ENCODE data around the gene COMMD4.
"Not testable (repeated sequence)": the region's sequence is repeated elsewhere in the genome, so short reads cannot be mapped to it uniquely, and the experiment has no call there.

The COMMD4 gene

DNA sequence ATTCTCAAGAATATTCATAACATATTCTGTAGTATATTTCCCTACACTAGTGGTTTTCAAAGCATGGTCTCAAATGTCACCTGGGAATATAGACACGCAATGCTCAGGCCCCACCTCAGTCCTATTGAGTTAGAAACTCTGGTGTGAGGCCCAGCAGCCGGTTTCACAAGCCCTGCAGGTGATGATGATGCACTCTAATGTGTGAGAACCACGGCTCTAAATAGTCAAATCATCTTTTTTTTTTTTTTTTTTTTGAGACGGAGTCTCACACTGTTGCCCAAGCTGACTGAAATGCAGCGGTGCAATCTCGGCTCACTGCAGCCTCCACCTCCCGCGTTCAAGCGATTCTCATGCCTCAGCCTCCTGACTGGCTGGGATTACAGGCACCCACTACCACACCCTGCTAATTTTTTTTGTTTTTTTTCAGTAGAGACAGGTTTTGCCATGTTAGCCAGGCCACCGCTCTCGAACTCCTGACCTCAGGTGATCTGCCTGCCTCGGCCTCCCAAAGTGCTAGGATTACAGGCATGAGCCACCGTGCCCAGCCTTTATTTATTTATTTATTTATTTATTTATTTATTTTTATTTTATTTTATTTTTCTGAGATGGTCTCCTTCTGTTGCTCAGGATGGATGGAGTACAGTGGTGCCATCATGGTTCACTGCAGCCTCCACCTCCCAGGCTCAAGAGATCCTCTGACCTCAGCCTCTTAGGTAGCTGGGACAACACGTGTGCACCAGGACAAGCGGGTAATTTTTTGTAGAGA lies 2.0 kb upstream of the COMMD4 start:
- not testable (repeated sequence) for DNase-seq

DNA sequence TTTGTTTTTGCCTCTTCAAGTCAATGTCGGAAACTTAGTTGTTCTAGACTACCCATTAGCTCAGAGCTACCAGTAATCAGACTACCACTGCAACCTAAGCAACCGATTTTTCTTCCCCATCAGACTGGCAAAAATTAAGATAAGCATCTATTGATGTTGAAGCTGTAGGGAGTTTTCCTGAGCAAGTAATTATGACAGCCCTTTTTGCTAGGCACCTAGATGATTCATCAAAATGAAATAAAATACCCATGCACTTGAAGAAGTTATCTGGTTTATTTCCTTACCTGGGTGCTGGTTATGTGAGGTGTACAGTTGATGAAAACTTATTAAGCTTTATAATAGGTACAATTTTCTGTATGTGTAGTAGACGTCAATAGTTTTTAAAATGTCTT lies 554 bp upstream of the COMMD4 start:
- DNase-seq, result no peak

DNA sequence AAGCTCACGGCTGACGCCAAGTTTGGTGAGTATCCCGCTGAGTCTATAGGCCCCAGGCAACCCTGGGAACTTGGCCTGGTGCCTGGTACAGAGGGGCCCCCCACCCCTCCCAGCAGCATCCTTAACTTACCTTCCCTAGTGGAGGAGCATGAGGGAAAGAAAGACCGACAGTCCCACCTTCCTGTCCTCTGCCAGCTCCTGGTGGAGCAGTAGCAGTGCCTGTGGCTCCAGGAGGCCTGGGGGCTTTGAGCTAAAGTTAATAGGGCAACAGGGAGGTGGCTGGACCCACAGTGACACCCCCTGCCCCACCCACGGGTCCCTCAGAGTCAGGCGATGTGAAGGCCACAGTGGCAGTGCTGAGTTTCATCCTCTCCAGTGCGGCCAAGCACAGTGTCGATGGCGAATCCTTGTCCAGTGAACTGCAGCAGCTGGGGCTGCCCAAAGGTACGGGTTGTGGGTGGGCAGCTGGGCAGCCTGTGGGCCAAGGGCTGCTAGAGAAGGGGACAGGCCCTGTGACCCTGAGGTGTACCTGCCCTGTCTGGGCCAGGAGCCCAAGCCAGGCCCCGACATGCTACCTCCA lies 2.9 kb downstream of the COMMD4 start:
- DNase-seq, result no peak

DNA sequence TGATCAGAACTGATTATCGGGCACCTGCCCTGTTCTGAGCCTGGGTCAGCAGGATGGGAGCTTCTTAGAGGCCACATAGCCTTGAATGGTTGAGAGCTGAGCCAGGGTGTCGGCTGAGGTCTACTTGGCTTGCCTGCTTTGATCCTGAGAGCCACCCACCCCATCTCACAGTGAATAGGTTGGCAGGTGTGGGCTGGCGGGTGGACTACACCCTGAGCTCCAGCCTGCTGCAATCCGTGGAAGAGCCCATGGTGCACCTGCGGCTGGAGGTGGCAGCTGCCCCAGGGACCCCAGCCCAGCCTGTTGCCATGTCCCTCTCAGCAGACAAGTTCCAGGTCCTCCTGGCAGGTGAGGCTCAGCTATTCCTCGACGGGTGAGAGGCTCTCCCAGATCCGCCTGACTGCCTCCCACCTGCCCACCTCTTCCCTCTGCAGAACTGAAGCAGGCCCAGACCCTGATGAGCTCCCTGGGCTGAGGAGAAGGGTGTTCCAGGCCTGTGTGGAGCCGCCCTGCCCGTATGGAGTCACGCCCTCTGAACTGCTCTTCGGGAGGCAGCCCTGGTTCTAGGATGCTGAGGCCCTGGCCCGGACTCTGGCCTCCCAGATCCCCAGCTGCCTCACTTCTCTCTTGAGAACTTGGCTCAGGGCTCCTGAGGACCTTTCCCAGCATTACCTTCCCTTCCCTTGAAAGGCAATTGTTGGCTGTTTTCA lies 3.8 kb downstream of the COMMD4 start:
- DNase-seq, result no peak

DNA sequence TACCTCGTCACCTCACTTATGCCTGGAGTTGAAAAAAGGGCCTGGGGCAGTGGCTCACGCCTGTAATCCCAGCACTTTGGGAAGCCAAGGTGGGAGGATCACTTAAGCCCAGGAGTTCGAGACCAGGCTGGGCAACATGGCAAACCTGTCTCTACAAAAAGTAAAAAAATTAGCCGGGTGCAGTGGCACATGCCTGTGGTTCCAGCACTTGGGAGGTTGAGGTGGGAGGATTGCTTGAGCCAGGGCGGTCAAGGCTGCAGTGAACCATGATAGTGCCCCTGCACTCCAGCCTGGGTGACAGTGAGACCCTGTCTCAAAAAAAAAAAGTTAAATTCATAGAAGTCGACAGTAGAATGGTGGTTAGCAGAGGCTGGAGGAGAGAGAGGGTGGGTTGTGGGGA lies 6.4 kb downstream of the COMMD4 start:
- no peak for DNase-seq

DNA sequence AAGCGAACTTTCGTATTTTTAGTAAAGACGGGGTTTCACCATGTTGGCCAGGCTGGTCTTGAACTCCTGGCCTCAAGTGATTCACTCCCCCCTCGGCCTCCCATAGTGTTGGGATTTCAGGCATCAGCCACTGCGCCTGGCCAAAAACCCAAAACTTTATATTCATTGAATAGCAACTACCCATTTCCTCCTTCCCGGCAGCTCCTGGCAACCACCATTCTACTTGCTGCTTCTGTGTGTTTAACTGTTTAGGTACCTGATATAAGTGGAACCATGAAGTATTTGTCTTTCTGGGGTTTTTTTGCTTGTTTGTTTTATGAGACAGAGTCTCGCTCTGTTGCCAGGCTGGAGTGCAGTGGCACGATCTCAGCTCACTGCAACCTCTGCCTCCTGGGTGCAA lies 8.1 kb downstream of the COMMD4 start:
- not testable (repeated sequence) for DNase-seq

DNA sequence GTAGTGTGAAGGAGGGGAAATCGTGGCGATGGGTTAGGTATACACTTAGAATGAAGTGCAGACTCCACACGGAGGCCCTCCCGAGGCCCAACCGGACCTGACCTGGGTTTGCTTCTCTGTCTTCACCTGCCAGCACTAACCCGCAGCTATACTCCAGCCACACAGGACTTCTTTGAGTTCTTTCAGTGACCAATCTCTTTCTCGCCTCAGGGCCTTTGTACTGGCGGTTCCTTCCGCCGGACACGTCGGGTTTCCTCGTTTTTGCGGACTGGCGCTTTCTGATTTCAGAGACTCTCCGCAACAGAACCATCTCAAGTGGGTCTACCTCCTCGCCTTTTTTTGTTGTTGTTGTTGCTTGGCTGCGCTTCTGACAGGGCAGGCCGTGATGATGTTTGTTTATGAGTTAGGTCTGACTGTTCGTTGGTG lies 10.9 kb downstream of the COMMD4 start, which contains the start of gene NEIL1:
Gene NEIL1, plus strand, starts transcription at position 244 of the 426 bp plus-strand sequence. CDS start 1,867 bp downstream, outside the sequence.
- peak; percentile 36 for DNase-seq

DNA sequence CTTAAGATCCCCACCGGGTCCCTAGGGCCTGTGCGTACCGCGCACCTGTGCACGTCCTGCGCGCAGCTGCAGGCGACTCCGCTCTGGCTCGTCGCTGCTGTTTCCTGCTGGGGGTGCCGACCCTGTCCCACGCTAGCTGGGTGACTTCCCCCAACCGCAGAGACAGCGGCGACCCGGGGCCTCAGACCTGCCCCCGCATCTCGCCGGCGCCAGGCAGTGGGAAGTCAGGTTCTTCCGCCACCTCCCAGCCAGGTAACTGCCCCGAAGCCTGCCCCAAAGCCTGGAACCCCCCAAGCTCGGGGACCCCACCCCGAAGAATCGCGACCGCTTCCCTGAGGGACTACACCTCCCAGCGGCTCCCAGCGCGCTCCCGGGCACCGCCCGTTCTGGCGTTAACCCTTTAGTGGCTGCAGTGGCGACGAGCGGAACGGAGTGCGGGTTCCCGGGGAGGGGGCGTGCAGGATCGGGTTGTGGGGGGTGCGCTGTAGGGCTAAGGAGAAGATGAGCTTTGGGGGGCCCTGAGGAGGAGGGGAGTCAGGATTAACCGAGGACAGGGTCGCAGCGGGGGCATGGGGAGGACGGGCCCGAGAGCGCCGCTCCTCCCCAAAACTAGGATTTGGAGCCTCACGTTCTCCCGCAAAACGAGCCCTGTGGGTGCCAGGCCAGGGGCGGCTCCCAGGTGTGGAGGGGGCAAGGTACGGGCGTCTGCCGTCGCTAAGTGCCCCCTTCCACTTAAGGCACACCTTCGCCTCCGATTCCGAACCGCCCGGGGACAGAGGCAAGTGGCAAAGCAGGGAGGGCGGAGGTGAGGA lies 11.6 kb downstream of the COMMD4 start:
- DNase-seq, result peak; percentile 49

DNA sequence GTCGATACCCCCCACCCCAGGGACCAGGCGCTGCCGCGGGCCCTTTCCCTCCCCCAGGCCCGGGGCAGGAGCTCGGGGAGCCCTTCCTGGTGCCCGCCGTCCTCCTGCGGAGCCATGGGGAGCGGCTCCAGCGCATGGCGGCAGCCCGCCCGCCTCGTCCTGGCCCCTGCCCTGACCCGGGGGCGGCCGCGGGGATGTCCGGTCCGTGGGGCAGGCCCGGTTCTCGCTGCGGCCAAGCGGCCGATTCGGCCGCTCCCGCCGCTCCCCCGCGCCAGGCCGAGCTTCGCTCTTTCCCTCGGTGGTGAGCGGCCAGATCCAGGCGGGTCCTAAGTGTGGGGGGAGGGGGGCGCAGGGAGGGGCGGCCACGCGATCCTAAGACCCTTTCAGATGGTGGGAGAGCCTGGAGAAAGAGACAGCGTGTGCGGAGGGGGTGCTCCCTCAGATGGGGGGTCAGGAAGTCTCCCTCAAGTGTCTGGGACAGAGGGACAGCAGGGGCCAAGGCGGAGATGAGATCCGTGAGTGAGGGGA lies 12.2 kb downstream of the COMMD4 start:
- DNase-seq, result no peak

DNA sequence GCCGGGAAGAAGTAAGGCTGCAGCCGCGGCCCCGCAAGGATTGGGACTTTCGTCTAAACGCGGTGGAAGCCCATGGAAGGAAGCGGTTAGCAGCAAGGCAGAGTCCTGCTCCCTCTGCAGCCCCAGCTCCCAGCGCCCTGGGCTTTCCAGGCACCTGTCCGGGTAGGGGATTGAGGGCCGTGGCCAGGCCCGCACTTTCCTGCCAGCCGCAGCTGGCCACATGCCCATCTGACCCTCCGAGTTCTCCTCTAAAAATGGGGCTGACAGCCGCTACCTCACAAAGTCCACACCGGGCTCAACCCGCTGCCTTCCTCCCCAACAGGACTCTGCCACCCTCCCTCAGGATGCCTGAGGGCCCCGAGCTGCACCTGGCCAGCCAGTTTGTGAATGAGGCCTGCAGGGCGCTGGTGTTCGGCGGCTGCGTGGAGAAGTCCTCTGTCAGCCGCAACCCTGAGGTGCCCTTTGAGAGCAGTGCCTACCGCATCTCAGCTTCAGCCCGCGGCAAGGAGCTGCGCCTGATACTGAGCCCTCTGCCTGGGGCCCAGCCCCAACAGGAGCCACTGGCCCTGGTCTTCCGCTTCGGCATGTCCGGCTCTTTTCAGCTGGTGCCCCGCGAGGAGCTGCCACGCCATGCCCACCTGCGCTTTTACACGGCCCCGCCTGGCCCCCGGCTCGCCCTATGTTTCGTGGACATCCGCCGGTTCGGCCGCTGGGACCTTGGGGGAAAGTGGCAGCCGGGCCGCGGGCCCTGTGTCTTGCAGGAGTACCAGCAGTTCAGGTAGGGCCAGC lies 12.9 kb downstream of the COMMD4 start:
- peak; percentile 36 for DNase-seq

DNA sequence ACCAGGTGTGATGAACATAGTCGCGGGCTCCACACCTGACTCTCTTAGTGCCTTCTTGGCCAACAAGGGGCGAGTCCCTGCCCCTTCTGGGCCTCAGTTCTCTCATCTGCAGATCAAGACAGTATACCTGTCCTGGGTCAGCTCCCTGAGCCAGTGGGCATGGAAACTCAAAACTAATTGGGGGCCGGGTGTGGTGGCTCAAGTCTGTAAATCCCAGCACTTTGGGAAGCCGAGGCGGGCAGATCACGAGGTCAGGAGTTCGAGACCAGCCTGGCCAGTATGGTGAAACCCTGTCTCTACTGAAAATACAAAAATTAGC lies 13.4 kb downstream of the COMMD4 start:
- DNase-seq, result not testable (repeated sequence)

DNA sequence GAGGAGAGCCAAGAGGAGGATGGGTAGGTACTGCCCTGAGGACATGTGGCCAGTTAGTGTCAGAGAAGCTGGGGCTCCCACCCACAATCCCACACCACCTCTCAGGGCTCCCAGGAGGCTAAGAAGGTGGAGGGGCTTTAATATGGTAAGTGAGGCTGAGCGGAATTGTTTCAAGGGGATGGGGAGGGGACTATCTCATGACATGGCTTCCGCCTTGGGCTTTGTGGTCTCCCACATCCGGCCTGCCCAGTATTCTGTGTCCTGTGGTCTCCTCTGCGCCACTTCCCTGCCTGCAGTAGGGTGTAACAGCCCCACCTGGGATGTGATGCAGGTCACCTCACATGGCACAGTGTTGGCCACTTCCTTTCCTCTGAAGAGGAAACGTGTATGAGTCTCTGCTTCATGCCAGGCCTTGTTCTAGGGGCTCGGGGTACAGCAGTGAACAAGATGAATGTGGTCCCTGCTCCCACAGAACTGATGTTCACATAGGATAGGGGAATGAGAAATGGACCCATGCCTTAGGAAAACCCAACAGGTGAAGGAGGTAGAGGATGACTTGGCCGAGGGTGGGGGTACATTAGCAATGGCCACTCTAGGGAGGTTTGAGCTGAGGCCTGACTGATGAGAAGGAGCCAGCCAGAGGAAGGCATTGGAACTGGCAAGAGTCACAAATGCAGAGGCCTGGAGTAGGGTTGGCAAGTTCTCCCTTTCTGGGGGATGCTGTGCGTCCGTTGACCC lies 14.2 kb downstream of the COMMD4 start:
- no peak for DNase-seq

DNA sequence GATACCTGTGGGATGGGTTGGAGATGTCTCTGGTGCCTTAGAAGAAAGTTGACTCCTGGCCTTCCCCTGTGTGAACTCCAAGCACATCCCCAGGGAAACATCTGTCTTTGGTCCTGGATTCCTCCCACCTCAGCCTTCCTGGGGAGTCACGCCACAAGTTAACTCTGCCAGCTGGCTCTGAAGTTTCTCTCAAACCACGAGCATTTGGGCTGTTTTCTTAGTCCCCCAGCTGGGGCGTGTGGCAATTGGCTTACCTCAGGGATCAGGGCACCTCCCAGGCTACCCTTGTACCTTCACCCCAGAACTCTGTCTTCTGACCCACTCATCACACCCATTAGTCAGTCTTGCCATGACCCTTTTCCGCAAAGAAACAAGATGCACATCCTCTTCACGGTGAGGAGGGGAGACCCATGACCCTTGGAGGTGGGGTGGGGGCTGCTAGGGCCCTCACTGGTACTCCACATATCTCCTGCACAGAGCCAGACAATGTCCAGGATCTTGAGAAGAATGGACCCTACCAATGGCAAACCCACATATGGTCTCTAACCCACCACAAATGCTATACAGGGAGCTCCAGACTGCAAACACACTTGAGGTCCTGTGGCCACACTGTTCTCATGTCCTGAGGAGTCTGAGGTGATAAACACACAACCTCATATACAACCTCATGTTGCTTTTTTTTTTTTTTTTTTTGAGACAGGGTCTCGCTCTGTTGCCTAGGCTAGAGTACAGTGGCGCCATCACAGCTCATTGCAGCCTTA lies 14.9 kb downstream of the COMMD4 start:
- no peak for DNase-seq

DNA sequence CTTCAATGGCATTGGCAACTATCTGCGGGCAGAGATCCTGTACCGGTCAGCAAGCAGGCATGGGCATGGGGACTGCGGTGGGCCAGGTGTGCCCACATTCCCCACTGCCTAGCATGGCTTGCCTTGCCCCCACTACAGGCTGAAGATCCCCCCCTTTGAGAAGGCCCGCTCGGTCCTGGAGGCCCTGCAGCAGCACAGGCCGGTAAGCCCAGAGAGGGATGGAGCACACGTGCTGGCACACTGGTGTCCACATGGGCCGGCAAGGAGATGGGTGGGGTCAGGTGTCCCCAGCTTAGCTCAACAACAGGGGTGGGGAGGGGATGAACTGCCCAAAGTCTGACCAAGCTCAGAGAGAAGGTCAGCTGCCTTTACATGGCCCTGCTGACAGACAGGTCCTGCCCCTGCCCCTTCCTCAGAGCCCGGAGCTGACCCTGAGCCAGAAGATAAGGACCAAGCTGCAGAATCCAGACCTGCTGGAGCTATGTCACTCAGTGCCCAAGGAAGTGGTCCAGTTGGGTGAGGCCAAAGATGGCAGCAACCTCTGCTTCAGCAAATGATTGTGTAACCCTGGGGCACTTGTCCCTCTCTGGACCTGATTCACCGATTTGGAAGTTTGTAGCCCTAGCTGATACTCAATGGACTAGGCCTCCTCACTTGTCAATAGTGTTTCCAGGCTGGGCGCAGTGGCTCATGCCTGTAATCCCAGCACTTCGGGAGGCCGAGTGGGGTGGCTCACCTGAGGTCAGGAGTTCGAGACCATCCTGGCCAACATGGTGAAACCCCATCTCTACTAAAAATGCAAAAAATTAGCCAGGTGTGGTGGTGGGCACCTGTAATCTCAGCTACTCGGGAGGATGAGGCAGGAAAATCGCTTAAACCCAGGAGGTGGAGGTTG lies 16.6 kb downstream of the COMMD4 start:
- no peak for DNase-seq

DNA sequence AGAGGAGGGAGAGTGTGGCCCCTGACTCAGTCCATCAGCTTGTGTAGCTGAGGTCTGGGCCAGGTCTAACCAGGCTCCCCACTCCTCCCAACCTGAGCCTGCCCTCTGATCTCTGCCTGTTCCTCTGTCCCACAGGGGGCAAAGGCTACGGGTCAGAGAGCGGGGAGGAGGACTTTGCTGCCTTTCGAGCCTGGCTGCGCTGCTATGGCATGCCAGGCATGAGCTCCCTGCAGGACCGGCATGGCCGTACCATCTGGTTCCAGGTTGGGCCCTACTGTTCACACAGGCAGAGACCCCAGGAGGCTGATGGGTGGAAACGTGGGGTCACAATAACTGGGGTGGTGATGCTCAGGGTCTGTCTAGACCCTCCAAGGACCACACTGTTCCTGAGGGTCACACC lies 17.7 kb downstream of the COMMD4 start:
- no peak for DNase-seq

DNA sequence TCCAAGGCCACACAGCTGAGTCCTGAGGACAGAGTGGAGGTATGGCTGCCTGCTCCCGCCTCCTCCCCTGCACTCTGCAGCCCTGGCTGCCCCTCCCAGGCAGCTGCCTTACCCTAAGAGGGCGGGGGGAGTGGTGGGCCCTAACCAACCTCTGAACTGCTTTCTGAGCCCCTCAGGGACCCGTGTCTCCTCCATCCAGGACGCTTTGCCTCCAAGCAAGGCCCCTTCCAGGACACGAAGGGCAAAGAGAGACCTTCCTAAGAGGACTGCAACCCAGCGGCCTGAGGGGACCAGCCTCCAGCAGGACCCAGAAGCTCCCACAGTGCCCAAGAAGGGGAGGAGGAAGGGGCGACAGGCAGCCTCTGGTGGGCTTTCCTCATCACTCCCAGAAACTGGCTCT lies 18.6 kb downstream of the COMMD4 start:
- no peak for DNase-seq

DNA sequence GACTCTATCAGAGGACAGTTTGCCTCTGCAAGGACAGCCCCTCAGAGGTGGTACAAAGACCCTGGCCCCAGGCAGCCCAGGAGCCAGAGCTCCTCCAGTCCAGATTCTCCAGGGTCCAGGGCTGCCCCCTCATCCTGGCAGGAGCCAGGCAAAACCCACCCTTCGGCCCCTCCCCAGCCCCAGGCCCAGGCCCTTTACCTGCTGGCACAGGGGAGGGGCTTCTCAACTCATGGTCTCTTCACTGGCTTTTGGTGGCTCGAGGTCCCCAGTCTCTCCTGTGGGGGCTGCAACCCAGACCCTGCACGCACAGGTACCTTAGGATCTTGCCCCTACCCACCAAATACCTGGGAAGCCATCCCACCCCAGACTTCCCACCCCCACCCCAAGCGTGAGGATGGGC lies 19.5 kb downstream of the COMMD4 start:
- DNase-seq, result no peak

DNA sequence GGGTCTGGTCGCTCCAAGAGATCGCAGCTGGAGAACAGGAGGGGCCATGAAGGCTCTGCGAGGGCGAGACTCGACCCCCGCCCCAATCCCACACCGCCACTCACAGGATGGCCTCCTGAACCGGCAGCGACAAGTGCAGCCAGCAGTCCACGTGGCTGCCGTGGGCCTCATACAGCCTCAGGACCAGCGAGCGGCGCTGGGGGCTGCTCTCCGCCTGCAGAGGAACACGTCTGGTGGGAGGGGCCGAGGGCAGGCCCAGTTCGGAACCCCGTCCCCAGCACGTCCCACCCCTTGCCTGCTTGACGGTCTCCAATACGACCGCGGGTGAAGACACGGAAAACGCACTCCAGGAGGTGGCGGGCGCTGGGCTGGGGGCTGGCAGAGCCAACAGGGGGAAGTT lies 20.1 kb downstream of the COMMD4 start:
- no peak for DNase-seq

DNA sequence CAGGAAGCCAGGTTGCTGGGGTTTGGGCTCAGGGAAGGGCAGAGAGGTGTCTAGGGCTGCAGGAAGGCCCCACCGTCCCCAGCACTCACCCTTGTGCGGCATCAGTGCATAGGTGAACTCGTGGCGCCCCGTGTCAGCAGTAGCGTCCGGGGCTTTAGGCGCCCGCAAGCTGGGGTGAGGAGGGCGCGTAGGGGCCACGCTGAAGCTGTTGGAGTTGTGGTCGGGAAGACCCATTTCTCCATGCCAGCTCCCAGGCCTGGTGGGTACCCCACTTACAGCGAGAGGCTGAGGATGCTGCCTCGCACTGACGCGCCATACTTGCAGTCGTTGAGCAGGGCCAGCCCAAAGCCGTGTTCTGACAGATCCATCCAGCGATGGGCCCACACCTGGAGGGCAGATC lies 20.7 kb downstream of the COMMD4 start:
- no peak for DNase-seq
